NCI-H345 treated with DMSO at 0.1 percent for 48 hours (cell line): Measurements from ENCODE around the gene SYT14.

Experiments used
- DNase-seq: peaks from one replicate; lab custom pipeline; 2025; ENCODE audit not compliant: unreplicated experiment; lab: John Stamatoyannopoulos, UW

The SYT14 gene

GRCh38 chr1:210198840-210199239 is 260.8 kb downstream of the SYT14 start:
- no peak for DNase-seq

DNA sequence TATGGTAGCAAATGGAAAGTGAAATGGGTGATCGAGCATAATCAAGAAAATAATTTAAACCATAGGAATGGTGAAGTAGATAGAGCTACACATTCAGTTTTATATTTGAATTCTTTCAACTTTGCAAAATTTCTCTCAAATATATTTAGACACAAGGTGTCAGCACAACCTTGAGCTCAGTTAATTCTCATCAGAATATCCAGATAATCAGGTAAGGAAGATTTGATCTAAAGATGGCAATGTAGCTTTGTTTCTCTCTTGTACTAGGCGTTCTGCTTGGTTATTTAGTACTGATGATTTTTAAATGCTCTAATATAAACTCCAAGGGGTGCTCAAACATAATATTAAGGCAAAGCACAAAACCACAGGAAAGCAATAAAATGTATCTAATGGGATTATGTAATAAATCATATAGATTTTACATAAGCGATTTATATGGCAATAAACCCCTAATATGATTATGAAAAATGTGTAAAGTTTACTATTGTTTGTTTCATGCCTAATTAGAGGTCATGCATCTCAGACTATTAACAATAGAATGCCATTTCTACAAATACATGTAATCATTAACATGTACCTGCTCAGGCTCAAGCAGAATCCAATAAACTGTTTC is 262.2 kb downstream of the SYT14 start:
- DNase-seq: no peak

DNA sequence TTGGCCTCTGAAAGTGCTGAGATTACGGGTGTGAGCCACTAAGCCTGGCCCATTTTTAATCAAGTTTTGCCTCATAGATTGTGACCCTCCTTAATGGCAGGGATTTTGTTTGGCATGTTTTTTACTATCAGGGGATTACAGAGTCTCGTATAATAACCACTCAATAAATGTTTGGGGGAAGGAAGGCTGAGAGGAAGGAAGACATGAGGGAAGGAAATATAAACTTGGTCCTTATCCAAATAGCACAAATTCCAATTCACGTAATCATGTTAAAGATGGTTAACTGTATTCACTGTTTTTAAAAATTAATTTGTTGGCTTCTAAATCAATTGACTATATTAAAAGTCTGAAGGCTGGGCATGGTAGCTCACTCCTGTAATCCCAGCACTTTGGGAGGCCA is 263.7 kb downstream of the SYT14 start:
- no peak for DNase-seq

DNA sequence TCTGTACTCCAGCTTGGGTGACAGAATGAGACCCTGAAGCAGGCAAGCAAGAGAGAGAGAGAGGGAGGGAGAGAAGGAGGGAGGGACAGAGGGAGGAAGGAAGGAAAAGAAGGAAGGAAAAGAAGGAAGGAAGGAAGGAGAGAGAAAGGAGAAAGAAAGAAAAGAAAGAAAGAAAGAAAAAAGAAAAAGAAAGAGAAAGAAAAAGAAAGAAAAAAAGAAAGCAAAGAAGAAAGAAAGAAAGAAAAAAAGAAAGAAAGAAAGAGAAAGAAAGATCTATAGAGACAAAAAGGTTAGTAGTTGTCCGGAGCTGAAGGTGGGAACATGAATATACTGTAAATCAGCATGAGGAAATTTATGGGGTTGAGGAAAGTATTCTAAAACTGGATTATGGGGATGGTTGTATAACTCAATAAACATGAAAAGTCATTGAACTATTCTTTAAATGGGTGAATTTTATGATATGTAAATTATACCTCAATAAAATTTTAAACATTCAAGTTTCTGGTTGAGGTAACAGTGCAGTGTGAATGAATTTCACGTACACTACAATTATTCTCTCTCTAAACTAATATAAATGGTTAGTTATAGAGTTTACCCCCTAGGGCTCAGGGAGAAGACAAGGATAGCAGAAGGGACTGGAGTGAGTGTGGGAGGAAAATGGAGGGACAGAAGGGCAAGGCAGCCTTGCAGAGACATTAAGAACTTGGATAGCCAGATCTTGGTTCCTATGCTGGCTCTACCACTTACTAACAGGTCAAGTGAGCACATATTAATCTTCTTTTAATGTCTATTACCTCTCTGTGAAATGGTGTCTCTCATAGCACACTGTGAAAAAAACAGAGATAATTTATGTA is 269.8 kb downstream of the SYT14 start:
- DNase-seq: no peak

DNA sequence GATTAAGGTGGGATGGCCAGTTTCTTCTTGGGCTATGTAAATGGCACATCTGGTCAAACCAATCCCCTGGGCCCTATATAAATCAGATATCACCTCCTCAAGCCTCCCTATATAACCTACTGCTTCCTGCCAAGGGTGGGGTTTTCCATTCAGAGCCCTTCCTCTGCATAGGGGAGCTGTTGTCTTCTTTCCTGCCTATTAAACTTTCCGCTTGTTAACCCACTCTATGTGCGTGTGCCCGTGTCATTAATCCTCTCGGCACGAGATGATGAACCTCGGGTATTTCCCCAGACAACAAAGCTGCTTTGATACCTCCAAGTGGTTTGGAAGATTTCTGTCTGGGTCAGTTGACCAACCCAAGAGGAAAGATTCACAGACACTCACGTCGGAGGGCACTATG is 275.3 kb downstream of the SYT14 start:
- no peak for DNase-seq

GRCh38 chr1:210214573-210215409 is 276.8 kb downstream of the SYT14 start:
- no peak for DNase-seq

GRCh38 chr1:210217482-210217881 is 279.5 kb downstream of the SYT14 start:
- DNase-seq: no peak

DNA sequence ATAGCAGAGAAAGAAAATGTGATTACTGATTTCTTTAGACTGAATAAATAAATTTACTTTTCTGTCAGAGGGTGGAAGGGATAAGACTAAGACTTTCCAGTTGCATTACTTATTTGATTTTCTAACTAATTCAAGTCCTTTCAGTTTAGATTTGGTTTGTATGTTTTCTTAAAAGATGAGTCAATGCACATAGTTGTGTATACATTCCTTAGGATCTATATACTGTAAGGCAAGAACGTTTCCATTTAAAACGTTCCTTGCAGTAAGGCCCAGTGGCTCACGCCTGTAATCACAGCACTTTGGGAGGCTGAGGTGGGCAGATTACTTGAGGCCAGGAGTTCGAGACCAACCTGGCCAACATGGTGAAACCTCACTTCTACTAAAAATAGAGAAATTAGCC is 280.0 kb downstream of the SYT14 start:
- no peak for DNase-seq
